Astrocyte (in vitro differentiated cells and primary cell): ENCODE data around the gene AKAP9. TPM values are rescaled to one million over a fixed set of nuclear protein-coding genes. Genes with fewer than 3 reads are reported as not detected.
A peak's percentile ranks its signal among the peaks of the same experiment; 100 is the strongest.

Experiments
- DNase-seq: peaks from one replicate; pipeline ENCODE4 v3.0.0-alpha.2; 2010; ENCODE audit warnings: low read depth
- FAIRE-seq: peaks from 2 replicates; lab custom pipeline; 2011; peaks lifted over from hg19 to GRCh38; lab: Jason Lieb, UNC
- H2AFZ ChIP-seq: 2 replicates; pipeline ENCODE4 v1.6.0; 2012; ENCODE audit warnings: low read depth, low read length, inconsistent platforms
- H3K27ac ChIP-seq: 2 replicates; pipeline ENCODE4 v1.5.1; 2011; ENCODE audit warnings: low read depth, low read length, inconsistent platforms
- H3K27me3 ChIP-seq: 2 replicates; pipeline ENCODE4 v1.6.0; 2011; ENCODE audit warnings: low read length, inconsistent platforms; ENCODE audit not compliant: insufficient read depth
- H3K36me3 ChIP-seq: 2 replicates; pipeline ENCODE4 v1.5.1; 2011; ENCODE audit warnings: low read length, inconsistent platforms; ENCODE audit not compliant: insufficient read depth
- H3K4me1 ChIP-seq: 2 replicates; pipeline ENCODE4 v1.5.1; 2011; ENCODE audit warnings: low read length, inconsistent platforms; ENCODE audit not compliant: insufficient read depth
- H3K4me2 ChIP-seq: 2 replicates; pipeline ENCODE4 v1.6.0; 2012; ENCODE audit warnings: low read length, inconsistent platforms
- H3K4me3 ChIP-seq: 2 replicates; pipeline ENCODE4 v1.5.1; 2011; ENCODE audit warnings: low read depth, mild to moderate bottlenecking, low read length, inconsistent platforms; ENCODE audit not compliant: insufficient read depth
- H3K79me2 ChIP-seq: 2 replicates; pipeline ENCODE4 v1.6.0; 2012; ENCODE audit warnings: mild to moderate bottlenecking, low read length, inconsistent platforms; ENCODE audit not compliant: insufficient read depth
- H3K9ac ChIP-seq: 2 replicates; pipeline ENCODE4 v1.6.0; 2012; ENCODE audit warnings: mild to moderate bottlenecking, low read length, inconsistent platforms
- H3K9me3 ChIP-seq: 2 replicates; pipeline ENCODE4 v1.5.1; 2012; ENCODE audit warnings: low read depth, mild to moderate bottlenecking, low read length, inconsistent platforms; ENCODE audit not compliant: insufficient read depth
- H4K20me1 ChIP-seq: 2 replicates; pipeline ENCODE4 v1.6.0; 2012; ENCODE audit warnings: low read length, inconsistent platforms; ENCODE audit not compliant: insufficient read depth
- H3K27ac Mint-ChIP-seq: one replicate; pipeline ENCODE4 v1.8.0; 2021; ENCODE audit warnings: mild to moderate bottlenecking, mixed read lengths; ENCODE audit not compliant: unreplicated experiment
- H3K27me3 Mint-ChIP-seq: one replicate; pipeline ENCODE4 v1.8.0; 2021; ENCODE audit warnings: low read depth, mixed read lengths; ENCODE audit not compliant: unreplicated experiment
- H3K36me3 Mint-ChIP-seq: one replicate; pipeline ENCODE4 v1.8.0; 2021; ENCODE audit warnings: low read depth, mixed read lengths; ENCODE audit not compliant: unreplicated experiment
- H3K4me1 Mint-ChIP-seq: one replicate; pipeline ENCODE4 v1.8.0; 2021; ENCODE audit warnings: low read depth, mixed read lengths; ENCODE audit not compliant: unreplicated experiment
- H3K4me3 Mint-ChIP-seq: one replicate; pipeline ENCODE4 v1.8.0; 2021; ENCODE audit warnings: mild to moderate bottlenecking, moderate library complexity, mixed read lengths; ENCODE audit not compliant: unreplicated experiment
- H3K9me3 Mint-ChIP-seq: one replicate; pipeline ENCODE4 v1.8.0; 2021; ENCODE audit warnings: mild to moderate bottlenecking, mixed read lengths; ENCODE audit not compliant: unreplicated experiment
- CTCF ChIP-seq: IDR thresholded peaks from 2 replicates; pipeline ENCODE4 v1.5.1; 2011; ENCODE audit warnings: low read depth, mild to moderate bottlenecking, inconsistent platforms, low read length, moderate library complexity; ENCODE audit not compliant: insufficient read depth
- EZH2 ChIP-seq: IDR thresholded peaks from 2 replicates; pipeline ENCODE4 v1.6.1; 2012; ENCODE audit warnings: mild to moderate bottlenecking, low read length, inconsistent platforms; ENCODE audit not compliant: insufficient read depth
- total RNA-seq: library from RNA; stranded (reverse); gene quantifications from 2 replicates; pipeline ENCODE4 v1.2.1, GENCODE V29; 2021

Gene AKAP9
- total RNA-seq, 1 donor from 2014 or later: 55.6 TPM

DNA sequence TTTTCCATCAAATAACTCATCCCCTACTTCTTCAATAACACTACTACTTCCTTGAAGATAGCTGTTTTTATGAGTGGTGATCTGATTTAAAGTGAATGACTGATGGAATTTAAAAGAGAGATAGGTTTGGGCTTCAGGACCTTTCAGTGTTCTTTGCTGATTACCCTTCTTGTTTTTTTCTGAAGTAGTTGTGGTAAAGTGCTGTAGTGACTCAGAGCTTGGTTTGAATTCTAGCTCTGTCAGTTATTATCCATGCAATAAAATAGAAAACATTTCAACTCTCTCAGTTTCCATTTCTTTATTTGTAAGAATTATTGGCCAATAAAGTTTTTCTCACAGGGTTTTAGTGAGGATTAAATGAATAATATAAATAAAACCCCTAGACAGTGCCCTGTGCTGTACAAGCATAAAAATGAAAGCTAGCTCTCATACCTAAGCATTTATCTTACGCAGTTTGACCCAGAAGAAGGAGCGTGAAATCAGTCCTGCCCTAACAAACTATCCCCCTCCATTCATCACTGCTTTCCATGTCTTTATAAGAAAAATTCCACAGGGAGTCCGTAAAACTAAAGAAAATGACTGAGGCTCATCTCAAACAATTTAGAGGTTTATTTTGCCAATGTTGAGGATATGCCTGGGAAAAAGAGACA is 25.1 kb upstream of the AKAP9 start:
- no peaks in the 10 kb centered on the region for H3K27me3 Mint-ChIP-seq
- Histone ChIP-seq H3K4me1 (peaks cover 20% of the 10 kb centered on the region), H3K9me3 (no peaks in the 10 kb centered on the region), H4K20me1 (no peaks in the 10 kb centered on the region), H3K9ac (no peak overlapping the region), H3K4me2 (peak overlapping the region; percentile 47), H3K36me3 (no peaks in the 10 kb centered on the region), H3K4me3 (no peak overlapping the region), H3K79me2 (no peaks in the 10 kb centered on the region), H3K27ac (no peak overlapping the region), H2AFZ (no peak overlapping the region), H3K27me3 (no peaks in the 10 kb centered on the region)
- H3K4me3 Mint-ChIP-seq: no peak overlapping the region
- H3K36me3 Mint-ChIP-seq: no peaks in the 10 kb centered on the region
- TF ChIP-seq CTCF: no peak
- no peak for TF ChIP-seq EZH2
- H3K9me3 Mint-ChIP-seq: no peaks in the 10 kb centered on the region
- peak; percentile 71 for DNase-seq
- H3K4me1 Mint-ChIP-seq: peaks cover 26% of the 10 kb centered on the region
- H3K27ac Mint-ChIP-seq: peak overlapping the region; percentile 91
- no peak for FAIRE-seq

- Histone ChIP-seq H3K4me2 (peak overlapping the region; percentile 47), H3K4me1 (peaks cover 20% of the 10 kb centered on the region), H3K27ac (no peak overlapping the region), H3K4me3 (no peak overlapping the region), H3K36me3 (no peaks in the 10 kb centered on the region), H2AFZ (no peak overlapping the region), H3K9me3 (no peaks in the 10 kb centered on the region), H3K27me3 (no peaks in the 10 kb centered on the region), H3K79me2 (no peaks in the 10 kb centered on the region), H4K20me1 (no peaks in the 10 kb centered on the region), H3K9ac (no peak overlapping the region)
- no peaks in the 10 kb centered on the region for H3K9me3 Mint-ChIP-seq
- no peaks in the 10 kb centered on the region for H3K27me3 Mint-ChIP-seq
- TF ChIP-seq CTCF (no peak), EZH2 (no peak)
- H3K36me3 Mint-ChIP-seq: no peaks in the 10 kb centered on the region
- peaks cover 26% of the 10 kb centered on the region for H3K4me1 Mint-ChIP-seq
- DNase-seq (peak; percentile 20), FAIRE-seq (peak; percentile 9)
- H3K4me3 Mint-ChIP-seq: no peak overlapping the region
- peak overlapping the region; percentile 91 for H3K27ac Mint-ChIP-seq
Observed at GRCh38 chr7:91916051-91916440, 24.6 kb upstream of the AKAP9 start.

DNA sequence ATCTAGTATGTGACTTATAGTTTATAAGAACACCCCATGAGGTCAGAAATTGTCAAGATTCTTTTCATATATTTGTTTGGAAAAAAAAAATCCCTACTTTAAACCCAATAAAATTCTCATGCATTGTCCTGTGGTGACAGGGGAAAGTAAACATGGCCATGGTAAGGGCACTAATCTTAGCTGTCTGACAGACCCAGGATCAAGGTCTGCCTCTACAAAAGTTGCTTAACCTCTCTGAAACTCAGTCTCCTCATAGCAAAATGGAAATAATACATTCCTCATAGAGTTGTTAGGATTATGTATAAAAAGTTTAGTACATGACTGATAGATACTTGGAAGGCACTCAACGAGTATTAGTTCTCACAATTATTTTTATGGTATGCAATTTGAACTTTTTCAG is 22.3 kb upstream of the AKAP9 start:
- no peaks in the 10 kb centered on the region for H3K36me3 Mint-ChIP-seq
- Histone ChIP-seq H4K20me1 (no peaks in the 10 kb centered on the region), H3K4me3 (no peak overlapping the region), H3K27ac (no peak overlapping the region), H3K9ac (no peak overlapping the region), H3K4me1 (peaks cover 11% of the 10 kb centered on the region), H3K9me3 (no peaks in the 10 kb centered on the region), H3K27me3 (no peaks in the 10 kb centered on the region), H3K36me3 (no peaks in the 10 kb centered on the region), H3K79me2 (no peaks in the 10 kb centered on the region), H3K4me2 (no peak overlapping the region), H2AFZ (no peak overlapping the region)
- no peaks in the 10 kb centered on the region for H3K27me3 Mint-ChIP-seq
- no peak overlapping the region for H3K27ac Mint-ChIP-seq
- H3K4me3 Mint-ChIP-seq: no peak overlapping the region
- DNase-seq (no peak), FAIRE-seq (no peak)
- peaks cover 26% of the 10 kb centered on the region for H3K4me1 Mint-ChIP-seq
- no peaks in the 10 kb centered on the region for H3K9me3 Mint-ChIP-seq
- TF ChIP-seq CTCF (no peak), EZH2 (no peak)
